ENCODE results near the gene PCDHB15.
"Not testable (repeated sequence)": the region's sequence is repeated elsewhere in the genome, so short reads cannot be mapped to it uniquely, and the experiment has no call there.

The PCDHB15 gene

DNA sequence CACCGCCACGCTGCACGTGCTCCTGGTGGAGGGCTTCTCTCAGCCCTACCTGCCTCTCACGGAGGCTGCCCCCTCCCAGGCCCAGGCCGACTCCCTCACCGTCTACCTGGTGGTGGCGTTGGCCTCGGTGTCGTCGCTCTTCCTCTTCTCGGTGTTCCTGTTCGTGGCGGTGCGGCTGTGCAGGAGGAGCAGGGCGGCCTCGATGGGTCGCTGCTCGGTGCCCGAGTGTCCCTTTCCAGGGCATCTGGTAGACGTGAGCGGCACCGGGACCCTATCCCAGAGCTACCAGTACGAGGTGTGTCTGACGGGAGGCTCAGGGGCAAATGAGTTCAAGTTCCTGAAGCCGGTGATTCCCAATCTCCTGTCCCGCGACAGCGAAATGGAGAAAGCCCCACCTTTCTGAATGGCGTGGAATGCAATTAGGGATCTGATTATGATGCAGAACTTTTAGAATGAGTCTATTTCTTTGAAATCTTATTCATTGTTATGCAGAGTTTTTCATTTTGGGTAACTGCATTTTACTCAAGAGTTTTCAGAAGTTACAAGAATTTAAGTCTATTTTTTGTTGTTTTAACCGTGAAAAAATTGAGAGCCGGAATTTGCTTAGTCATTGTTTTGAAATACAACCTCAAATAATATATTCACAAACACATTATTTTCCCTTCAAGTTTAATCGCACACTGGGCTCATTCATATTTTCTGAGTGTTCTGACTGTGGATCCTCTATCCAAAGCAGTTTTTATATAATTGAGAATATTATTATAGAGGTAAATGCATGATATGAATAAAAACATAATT lies 8.5 kb upstream of the PCDHB15 start:
- Histone ChIP-seq H3K27me3 (peaks cover 57% of the 10 kb centered on the region), H3K9me3 (peaks cover 37% of the 10 kb centered on the region), H3K4me1 (ENCODE audit: control insufficient read depth in 1 of 2, insufficient read depth in 1 of 2, low read depth in 1 of 2, low read length in 1 of 2) (no peaks in the 10 kb centered on the region), H3K36me3 (no peaks in the 10 kb centered on the region), H3K27ac (no peak overlapping the region), H3K4me3 (ENCODE audit: low read depth in 1 of 2, low read length in 1 of 2) (no peak overlapping the region)
- TF ChIP-seq, protein P1, sequence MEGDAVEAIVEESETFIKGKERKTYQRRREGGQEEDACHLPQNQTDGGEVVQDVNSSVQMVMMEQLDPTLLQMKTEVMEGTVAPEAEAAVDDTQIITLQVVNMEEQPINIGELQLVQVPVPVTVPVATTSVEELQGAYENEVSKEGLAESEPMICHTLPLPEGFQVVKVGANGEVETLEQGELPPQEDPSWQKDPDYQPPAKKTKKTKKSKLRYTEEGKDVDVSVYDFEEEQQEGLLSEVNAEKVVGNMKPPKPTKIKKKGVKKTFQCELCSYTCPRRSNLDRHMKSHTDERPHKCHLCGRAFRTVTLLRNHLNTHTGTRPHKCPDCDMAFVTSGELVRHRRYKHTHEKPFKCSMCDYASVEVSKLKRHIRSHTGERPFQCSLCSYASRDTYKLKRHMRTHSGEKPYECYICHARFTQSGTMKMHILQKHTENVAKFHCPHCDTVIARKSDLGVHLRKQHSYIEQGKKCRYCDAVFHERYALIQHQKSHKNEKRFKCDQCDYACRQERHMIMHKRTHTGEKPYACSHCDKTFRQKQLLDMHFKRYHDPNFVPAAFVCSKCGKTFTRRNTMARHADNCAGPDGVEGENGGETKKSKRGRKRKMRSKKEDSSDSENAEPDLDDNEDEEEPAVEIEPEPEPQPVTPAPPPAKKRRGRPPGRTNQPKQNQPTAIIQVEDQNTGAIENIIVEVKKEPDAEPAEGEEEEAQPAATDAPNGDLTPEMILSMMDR (IDR thresholded peaks at IDR 0.05): no peak

DNA sequence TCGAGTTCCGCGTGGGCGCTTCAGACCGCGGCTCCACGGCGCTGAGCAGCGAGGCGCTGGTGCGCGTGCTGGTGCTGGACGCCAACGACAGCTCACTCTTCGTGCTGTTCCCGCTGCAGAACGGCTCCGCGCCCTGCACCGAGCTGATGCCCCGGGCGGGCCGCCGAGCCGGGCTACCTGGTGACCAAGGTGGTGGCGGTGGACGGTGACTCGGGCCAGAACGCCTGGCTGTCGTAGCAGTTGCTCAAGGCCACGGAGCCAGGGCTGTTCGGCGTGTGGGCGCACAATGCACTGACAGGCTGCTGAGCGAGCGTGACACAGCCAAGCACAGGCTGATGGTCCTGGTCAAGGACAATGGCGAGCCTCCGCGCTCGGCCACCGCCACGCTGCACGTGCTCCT lies 3.7 kb upstream of the PCDHB15 start:
- H3K4me3 ChIP-seq (ENCODE audit: low read depth in 1 of 2, low read length in 1 of 2): no peak overlapping the region
- H3K27ac ChIP-seq: no peak overlapping the region
- H3K9me3 ChIP-seq: peaks cover 27% of the 10 kb centered on the region
- H3K27me3 ChIP-seq: peaks cover 32% of the 10 kb centered on the region
- H3K4me1 ChIP-seq (ENCODE audit: control insufficient read depth in 1 of 2, insufficient read depth in 1 of 2, low read depth in 1 of 2, low read length in 1 of 2): no peaks in the 10 kb centered on the region
- TF ChIP-seq, protein P1 (IDR thresholded peaks at IDR 0.05): no peak
- H3K36me3 ChIP-seq: no peaks in the 10 kb centered on the region

DNA sequence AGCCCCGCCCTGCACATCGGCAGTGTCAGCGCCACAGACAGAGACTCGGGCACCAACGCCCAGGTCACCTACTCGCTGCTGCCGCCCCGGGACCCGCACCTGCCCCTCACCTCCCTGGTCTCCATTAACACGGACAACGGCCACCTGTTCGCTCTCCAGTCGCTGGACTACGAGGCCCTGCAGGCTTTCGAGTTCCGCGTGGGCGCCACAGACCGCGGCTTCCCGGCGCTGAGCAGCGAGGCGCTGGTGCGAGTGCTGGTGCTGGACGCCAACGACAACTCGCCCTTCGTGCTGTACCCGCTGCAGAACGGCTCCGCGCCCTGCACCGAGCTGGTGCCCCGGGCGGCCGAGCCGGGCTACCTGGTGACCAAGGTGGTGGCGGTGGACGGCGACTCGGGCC lies 1.8 kb downstream of the PCDHB15 start:
- not testable (repeated sequence) for H3K27me3 ChIP-seq; H3K27ac ChIP-seq; H3K36me3 ChIP-seq; H3K4me1 ChIP-seq (ENCODE audit: control insufficient read depth in 1 of 2, insufficient read depth in 1 of 2, low read depth in 1 of 2, low read length in 1 of 2); H3K4me3 ChIP-seq (ENCODE audit: low read depth in 1 of 2, low read length in 1 of 2)
- peaks cover 17% of the 10 kb centered on the region for H3K9me3 ChIP-seq

DNA sequence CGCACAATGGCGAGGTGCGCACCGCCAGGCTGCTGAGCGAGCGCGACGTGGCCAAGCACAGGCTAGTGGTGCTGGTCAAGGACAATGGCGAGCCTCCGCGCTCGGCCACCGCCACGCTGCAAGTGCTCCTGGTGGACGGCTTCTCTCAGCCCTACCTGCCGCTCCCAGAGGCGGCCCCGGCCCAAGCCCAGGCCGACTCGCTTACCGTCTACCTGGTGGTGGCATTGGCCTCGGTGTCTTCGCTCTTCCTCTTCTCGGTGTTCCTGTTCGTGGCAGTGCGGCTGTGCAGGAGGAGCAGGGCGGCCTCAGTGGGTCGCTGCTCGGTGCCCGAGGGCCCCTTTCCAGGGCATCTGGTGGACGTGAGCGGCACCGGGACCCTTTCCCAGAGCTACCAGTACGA lies 2.2 kb downstream of the PCDHB15 start:
- not testable (repeated sequence) for H3K36me3 ChIP-seq; H3K27ac ChIP-seq; H3K4me1 ChIP-seq (ENCODE audit: control insufficient read depth in 1 of 2, insufficient read depth in 1 of 2, low read depth in 1 of 2, low read length in 1 of 2); H3K4me3 ChIP-seq (ENCODE audit: low read depth in 1 of 2, low read length in 1 of 2); H3K27me3 ChIP-seq
- H3K9me3 ChIP-seq: peaks cover 17% of the 10 kb centered on the region

DNA sequence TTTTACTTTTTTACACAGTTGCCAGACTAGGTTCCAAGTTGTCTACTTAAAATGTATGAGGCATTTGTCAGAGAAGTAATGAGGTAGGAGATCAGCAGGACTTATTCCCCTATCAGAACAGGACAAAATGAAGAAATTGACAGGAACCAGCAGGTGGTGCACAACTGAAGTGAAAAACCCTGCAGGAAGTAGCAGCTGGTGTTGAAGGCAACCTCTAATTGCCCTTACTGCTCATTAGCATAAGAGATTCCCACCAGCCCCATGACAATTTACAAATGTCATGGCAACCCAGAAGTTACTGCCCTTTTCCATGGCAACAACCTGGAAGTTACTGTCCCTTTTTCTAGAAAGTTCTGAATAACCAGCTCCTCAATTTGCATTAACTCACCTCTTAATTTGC lies 5.4 kb downstream of the PCDHB15 start:
- Histone ChIP-seq H3K4me1 (ENCODE audit: control insufficient read depth in 1 of 2, insufficient read depth in 1 of 2, low read depth in 1 of 2, low read length in 1 of 2) (no peaks in the 10 kb centered on the region), H3K36me3 (no peaks in the 10 kb centered on the region), H3K27ac (no peak overlapping the region), H3K9me3 (peaks cover 25% of the 10 kb centered on the region), H3K4me3 (ENCODE audit: low read depth in 1 of 2, low read length in 1 of 2) (no peak overlapping the region), H3K27me3 (no peaks in the 10 kb centered on the region)
- TF ChIP-seq, protein P1 (IDR thresholded peaks at IDR 0.05): no peak

DNA sequence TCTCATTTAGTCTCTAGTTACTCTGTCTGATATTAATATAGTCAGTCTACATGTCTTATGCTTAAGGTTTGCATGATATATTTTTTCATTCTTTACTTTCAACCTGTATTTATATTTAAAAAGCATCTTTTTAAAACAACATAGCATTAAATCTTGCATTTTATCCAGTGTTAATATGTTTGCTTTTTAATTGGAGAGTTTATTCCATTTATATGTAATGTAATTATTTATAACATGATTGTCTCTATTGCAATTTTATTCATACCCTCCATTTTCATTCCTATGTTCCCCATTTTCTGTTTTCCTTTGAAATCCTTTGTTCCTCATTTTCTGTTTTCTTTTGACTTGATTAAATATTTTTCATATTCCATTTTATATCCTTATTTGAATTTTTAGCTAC lies 13.3 kb downstream of the PCDHB15 start:
- Histone ChIP-seq H3K36me3 (no peaks in the 10 kb centered on the region), H3K27me3 (no peaks in the 10 kb centered on the region), H3K4me1 (ENCODE audit: control insufficient read depth in 1 of 2, insufficient read depth in 1 of 2, low read depth in 1 of 2, low read length in 1 of 2) (no peaks in the 10 kb centered on the region), H3K4me3 (ENCODE audit: low read depth in 1 of 2, low read length in 1 of 2) (no peak overlapping the region), H3K27ac (no peak overlapping the region), H3K9me3 (peaks cover 68% of the 10 kb centered on the region)
- TF ChIP-seq, protein P1 (IDR thresholded peaks at IDR 0.05): no peak

All from neutrophil (primary cell).